ENCODE results near the gene BTAF1.

Gene BTAF1

DNA sequence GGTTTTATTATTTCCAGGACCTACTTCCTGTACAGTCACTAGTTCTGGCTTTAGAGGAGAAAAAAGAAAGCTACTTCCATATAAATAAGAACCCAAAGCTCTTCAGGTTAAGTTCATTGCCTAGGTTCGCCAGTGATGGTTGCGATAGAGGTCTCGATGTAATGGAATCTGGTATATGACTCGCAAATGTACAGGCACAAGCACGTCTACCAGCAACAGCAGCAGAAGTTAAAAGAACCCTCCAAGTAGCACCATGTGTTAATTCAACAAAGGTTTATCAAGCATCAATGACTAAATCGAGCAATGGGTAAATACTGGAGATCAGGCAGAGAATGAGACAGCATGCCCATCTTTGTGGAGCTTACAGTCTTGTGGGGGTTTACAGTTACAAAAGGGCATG, 155.4 kb downstream of the BTAF1 start:
- Mint-ChIP-seq H3K27ac (no peak overlapping the region), H3K36me3 (ENCODE audit: low read depth) (peaks cover 13% of the 10 kb centered on the region)

More for the DNA sequence above, 155.4 kb downstream of the BTAF1 start:
- H3K9me3 Mint-ChIP-seq = no peaks in the 10 kb centered on the region
- H3K4me3 Mint-ChIP-seq = no peak overlapping the region
- no peaks in the 10 kb centered on the region for H3K4me1 Mint-ChIP-seq (ENCODE audit: low read depth)
- no peaks in the 10 kb centered on the region for H3K27me3 Mint-ChIP-seq

Measured in stimulated activated naive CD8-positive, alpha-beta T cell treated with anti-CD3 and anti-CD28 coated beads, Interleukin-15, Interleukin-2, amounts not matched to agents 100 ng/mL and 50 ng/mL, for 24 hours (primary cell).